ENCODE data around the gene GALNT18. TPM values are rescaled to one million over a fixed set of nuclear protein-coding genes. Genes with fewer than 3 reads are reported as not detected.
A peak's percentile ranks its signal among the peaks of the same experiment; 100 is the strongest.

GALNT18 gene
- total RNA-seq, 1 donor from 2014 or later, result 24.4 TPM

- Histone ChIP-seq H3K36me3 (peaks cover 36% of the 10 kb centered on the region), H3K4me1 (peaks cover 9% of the 10 kb centered on the region)
- intact Hi-C loops (cut with micrococcal nuclease), result no loop called here
Observed at GRCh38 chr11:11318961-11319360, 302.8 kb downstream of the GALNT18 start.

DNA sequence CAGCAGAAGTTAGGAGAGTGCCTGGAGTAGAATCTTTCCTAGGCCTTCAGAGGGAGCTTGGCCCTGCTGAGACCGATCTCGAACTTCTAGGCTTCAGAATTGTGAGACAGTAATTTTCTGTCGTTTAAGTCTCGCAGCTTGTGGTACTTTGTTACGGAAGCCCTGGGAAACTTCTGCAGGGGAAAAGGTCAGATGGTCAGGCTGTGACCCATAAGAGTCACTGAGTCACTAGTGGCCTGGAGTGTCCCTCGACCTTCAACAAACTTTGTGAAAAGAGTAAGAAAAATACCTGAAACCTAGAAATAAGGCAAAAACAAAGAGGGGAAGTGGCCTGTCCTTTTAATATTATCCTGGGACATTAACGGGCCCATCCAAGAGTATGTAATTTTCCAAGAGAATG is 303.3 kb downstream of the GALNT18 start:
- H3K9me3 ChIP-seq (replicated peaks), result peaks cover 10% of the 10 kb centered on the region

More at GRCh38 chr11:11318961-11319360, 302.8 kb downstream of the GALNT18 start:
- Histone ChIP-seq H3K4me3 (no peak overlapping the region), H3K9me3 (replicated peaks) (peaks cover 14% of the 10 kb centered on the region), H3K27ac (replicated peaks) (no peak overlapping the region), H3K27me3 (ENCODE audit: low read depth) (no peaks in the 10 kb centered on the region)
- DNase-seq, result no peak
- TF ChIP-seq, protein P1, sequence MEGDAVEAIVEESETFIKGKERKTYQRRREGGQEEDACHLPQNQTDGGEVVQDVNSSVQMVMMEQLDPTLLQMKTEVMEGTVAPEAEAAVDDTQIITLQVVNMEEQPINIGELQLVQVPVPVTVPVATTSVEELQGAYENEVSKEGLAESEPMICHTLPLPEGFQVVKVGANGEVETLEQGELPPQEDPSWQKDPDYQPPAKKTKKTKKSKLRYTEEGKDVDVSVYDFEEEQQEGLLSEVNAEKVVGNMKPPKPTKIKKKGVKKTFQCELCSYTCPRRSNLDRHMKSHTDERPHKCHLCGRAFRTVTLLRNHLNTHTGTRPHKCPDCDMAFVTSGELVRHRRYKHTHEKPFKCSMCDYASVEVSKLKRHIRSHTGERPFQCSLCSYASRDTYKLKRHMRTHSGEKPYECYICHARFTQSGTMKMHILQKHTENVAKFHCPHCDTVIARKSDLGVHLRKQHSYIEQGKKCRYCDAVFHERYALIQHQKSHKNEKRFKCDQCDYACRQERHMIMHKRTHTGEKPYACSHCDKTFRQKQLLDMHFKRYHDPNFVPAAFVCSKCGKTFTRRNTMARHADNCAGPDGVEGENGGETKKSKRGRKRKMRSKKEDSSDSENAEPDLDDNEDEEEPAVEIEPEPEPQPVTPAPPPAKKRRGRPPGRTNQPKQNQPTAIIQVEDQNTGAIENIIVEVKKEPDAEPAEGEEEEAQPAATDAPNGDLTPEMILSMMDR (IDR thresholded peaks at IDR 0.05; ENCODE audit: borderline replicate concordance), result no peak

DNA sequence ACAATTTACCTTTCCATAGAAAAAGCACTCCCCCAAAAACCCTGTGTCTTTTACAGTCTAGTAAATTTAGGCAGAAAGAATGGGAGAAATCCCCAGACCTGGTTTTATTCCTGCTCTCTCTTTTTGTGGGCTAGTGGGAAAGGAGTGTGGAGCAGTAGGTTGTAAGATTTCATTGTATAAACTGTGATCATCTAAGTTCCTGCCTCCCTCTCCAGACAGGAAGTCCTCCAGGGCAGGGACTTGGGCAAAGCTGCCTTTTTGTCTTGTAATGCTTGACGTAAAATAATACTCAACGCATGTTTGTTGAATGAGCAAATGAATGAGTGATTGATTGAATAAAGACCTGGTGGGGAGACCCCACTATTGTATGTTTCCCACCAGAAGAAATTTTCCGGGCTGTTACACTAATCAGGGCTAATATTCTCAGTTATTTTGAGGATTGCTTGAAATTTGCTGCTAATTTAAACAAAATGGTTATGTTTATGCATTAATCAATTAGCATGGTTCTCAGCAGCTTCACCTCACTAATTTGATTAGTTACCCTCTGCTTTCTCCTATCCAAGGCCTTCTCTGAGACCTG is 305.1 kb downstream of the GALNT18 start:
- intact Hi-C loops (cut with micrococcal nuclease), result no loop called here
- H3K27me3 ChIP-seq (ENCODE audit: low read depth), result no peaks in the 10 kb centered on the region
- H3K36me3 ChIP-seq, result peaks cover 17% of the 10 kb centered on the region
- no peak overlapping the region for H3K4me3 ChIP-seq
- TF ChIP-seq, protein P1 (IDR thresholded peaks at IDR 0.05; ENCODE audit: borderline replicate concordance), result no peak
- H3K4me1 ChIP-seq, result peaks cover 29% of the 10 kb centered on the region
- DNase-seq, result no peak
- H3K27ac ChIP-seq (replicated peaks), result no peak overlapping the region
- no peaks in the 10 kb centered on the region for H3K9me3 ChIP-seq (replicated peaks)

More for the DNA sequence above, 303.3 kb downstream of the GALNT18 start:
- peaks cover 31% of the 10 kb centered on the region for H3K36me3 ChIP-seq
- H3K27ac ChIP-seq (replicated peaks), result no peak overlapping the region
- H3K27me3 ChIP-seq (ENCODE audit: low read depth), result no peaks in the 10 kb centered on the region
- intact Hi-C loops (cut with micrococcal nuclease), result no loop called here
- H3K4me3 ChIP-seq, result no peak overlapping the region
- DNase-seq, result no peak
- TF ChIP-seq, protein P1 (IDR thresholded peaks at IDR 0.05; ENCODE audit: borderline replicate concordance), result no peak
- peaks cover 14% of the 10 kb centered on the region for H3K4me1 ChIP-seq

- intact Hi-C loops (cut with micrococcal nuclease), result no loop called here
Observed at GRCh38 chr11:11313902-11314692, 307.7 kb downstream of the GALNT18 start.

DNA sequence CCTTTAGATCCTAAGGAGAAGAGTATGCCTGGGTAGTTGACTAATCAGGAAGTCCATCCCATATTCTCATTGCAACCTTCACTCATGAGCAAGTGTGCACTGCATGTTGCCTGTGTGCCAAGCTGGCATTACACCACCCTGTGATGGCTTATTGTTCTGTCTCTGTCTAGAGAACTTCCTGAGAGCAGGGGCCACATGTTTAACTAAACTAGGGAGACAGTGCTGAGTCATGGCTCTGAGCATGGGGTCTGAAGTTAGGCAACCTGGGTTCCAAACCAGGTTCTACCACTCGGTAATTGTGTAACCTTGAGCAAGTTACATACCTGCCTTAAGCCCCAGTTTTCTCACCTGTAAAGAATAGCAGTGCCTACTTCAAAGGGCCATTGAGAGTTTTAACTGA is 308.4 kb downstream of the GALNT18 start:
- DNase-seq, result no peak
- Histone ChIP-seq H3K4me1 (peaks cover 35% of the 10 kb centered on the region), H3K36me3 (peaks cover 6% of the 10 kb centered on the region), H3K27me3 (ENCODE audit: low read depth) (no peaks in the 10 kb centered on the region), H3K27ac (replicated peaks) (peak overlapping the region; percentile 78), H3K4me3 (no peak overlapping the region), H3K9me3 (replicated peaks) (no peaks in the 10 kb centered on the region)
- intact Hi-C loops (cut with micrococcal nuclease), result no loop called here
- TF ChIP-seq, protein P1 (IDR thresholded peaks at IDR 0.05; ENCODE audit: borderline replicate concordance), result no peak

More at GRCh38 chr11:11313902-11314692, 307.7 kb downstream of the GALNT18 start:
- peak overlapping the region; percentile 78 for H3K27ac ChIP-seq (replicated peaks)
- H3K36me3 ChIP-seq, result peaks cover 6% of the 10 kb centered on the region
- H3K4me3 ChIP-seq, result no peak overlapping the region
- TF ChIP-seq, protein P1 (IDR thresholded peaks at IDR 0.05; ENCODE audit: borderline replicate concordance), result no peak
- H3K4me1 ChIP-seq, result peaks cover 35% of the 10 kb centered on the region
- DNase-seq, result no peak
- no peaks in the 10 kb centered on the region for H3K9me3 ChIP-seq (replicated peaks)
- no peaks in the 10 kb centered on the region for H3K27me3 ChIP-seq (ENCODE audit: low read depth)
